GM19025 (cell line): Measurements from ENCODE around the gene SUGP1.

Experiments used
- ATAC-seq: cut with Tn5 transposase; IDR thresholded peaks from one replicate; pipeline ENCODE4 v1.9.1; 2021; ENCODE audit warnings: mild to moderate bottlenecking, low read depth, moderate library complexity; ENCODE audit not compliant: unreplicated experiment

SUGP1 gene

DNA sequence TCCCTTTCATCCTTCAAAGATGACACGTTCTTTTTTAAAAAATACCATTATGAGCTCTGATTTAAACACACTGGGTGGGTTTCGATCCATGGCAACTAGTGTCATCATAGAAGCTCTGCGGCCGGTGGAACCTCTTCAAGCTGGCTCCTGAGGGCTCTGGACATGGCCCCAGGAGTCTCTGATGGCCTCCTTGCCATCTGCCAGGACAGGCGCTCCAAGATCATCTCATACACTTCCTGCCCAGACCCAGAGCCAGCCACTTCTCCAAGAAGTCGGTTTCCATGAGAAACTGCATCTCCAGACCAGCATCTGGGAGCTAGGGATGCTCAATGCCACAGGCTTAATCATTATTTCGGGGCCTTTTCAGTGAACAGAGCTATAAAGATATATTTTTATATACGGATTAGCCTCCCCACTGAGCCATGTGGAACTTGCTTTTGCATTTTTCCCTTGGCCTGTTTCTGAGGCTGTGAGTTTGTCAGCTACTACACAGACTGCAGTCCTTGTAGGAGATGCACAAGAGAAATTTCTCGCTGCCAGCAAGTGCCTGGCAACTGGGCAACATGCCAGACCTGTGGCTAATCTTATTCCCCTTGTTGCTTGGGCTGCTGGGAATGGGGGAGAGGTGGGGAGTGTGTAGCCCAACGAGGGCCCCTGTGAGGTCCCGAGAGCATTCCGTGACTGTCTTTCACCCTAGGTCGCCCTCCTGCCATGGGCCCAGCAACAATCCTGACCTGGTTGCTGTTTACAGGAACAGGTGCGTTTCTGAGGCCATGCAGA lies 15.9 kb downstream of the SUGP1 start:
- no peak for ATAC-seq

GRCh38 chr19:19303411-19303810 lies 16.9 kb downstream of the SUGP1 start:
- no peak for ATAC-seq

DNA sequence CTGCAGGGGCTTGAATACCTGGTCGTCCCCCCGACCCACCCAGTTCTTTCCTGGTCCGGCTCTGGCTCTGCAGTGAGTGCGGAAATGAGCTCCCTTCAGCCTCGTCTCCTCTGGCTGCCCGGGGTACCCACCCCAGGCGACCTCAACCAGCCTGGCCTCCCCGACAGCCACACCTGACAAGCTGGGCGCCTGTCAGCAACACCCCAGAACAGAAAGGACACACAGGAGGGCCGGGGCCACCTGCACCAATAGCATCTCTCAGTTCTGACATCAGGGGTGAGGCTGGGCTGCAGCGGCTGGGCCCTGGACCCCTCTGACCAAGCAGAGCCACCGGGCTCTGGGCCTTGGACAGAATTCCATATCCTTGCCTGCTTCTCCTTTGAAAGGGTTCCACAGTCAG lies 19.7 kb downstream of the SUGP1 start:
- no peak for ATAC-seq

DNA sequence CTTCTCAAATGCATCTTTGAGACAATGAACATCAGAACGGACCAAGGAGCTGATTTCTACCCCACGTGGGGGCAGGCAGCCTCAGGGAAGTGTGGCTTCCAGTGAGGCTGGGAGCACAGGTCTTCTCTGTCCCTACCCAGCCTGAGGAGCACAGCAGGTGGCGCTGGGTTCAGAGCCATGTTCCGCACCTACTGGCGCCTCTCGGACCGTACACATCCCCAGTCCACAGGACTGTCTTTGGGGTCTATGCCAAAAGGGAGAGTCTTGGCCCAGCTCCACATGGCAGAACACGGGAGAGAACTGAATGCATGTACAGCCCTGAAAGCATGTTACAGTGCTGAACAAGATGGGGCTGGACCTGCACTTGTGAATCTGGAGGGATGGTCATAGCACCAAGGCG lies 22.6 kb downstream of the SUGP1 start:
- no peak for ATAC-seq

- no peak for ATAC-seq
These were observed 23.2 kb downstream of the SUGP1 start for GRCh38 chr19:19296953-19297689.

DNA sequence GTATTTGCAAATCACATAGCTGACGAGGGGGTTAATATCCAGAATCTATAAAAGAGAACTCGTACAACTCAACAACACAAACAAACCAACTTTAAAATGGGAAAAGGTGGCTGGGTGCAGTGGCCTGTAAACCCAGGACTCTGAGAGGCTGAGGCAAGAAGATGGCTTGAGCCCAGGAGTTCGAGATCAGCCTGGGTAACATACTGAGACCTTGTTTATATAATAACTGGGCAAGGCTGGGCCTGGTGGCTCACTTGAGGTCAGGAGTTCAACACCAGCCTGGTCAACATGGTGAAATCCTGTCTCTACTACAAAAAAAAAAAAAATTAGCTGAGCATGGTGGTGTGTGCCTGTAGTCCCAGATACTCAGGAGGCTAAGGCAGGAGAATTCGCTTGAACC lies 25.4 kb downstream of the SUGP1 start:
- no peak for ATAC-seq

DNA sequence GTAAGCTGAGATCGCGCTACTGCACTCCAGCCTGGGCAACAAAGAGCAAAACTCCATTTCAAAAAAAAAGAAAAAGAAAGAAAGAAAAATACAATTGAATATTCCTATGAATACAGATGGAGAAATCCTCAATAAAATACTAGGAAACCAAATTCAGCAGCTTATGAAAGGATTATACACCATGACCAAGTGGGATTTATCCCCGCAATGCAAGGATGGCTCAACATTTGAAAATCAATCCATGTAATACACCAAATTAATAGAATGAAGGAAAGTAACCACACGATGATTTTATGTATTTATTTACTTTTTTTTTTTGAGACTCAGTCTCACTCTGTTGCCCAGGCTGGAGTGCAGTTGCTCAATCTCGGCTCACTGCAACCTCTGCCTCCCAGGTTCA lies 27.7 kb downstream of the SUGP1 start:
- no peak for ATAC-seq

DNA sequence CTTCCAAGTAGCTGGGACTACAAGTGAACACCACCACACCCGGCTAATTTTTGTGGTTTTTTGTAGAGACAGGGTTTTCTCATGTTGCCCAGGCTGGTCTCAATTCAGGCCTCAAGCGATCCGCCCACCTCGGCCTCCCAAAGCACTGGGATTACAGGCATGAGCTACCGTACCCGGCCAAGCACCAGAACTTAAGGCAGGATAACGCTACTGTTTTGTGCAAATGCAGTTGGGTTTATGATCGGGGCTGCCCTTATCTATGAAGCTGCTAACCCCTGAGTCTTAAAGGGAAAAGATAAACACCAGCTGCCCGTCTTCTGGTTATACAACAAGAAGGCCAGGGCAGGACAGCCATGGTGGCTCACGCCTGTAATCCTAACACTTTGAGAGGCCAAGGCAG lies 34.6 kb downstream of the SUGP1 start:
- no peak for ATAC-seq

GRCh38 chr19:19280561-19280960 lies 39.7 kb downstream of the SUGP1 start:
- no peak for ATAC-seq

GRCh38 chr19:19279853-19280252 lies 40.5 kb downstream of the SUGP1 start:
- ATAC-seq, result no peak

DNA sequence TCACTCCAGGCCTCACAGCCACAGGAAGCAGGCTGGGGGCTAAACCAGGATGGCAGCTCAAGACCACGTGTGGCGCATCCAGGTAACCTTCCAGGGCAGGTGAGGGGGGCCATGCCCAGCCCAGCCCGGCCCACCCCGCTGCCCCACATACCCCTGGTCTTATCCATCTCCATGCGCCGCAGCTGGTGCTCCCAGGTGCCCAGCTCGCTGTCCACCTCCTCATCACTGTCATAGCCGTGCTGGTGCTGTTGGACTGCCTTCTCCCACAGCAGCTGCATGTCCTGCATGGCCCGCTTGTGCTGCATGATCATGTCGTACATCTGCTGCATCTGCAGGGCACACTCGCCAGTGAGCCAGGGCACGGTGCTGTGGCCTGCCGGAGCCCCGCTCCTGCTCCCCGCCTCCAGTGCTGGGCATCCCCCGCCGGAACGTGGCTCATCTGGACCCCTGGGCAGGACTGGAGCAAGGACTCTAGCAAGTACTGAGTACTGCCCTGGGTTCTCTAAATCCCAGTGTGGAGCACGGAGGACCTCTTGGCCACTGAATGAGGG lies 41.2 kb downstream of the SUGP1 start:
- no peak for ATAC-seq

DNA sequence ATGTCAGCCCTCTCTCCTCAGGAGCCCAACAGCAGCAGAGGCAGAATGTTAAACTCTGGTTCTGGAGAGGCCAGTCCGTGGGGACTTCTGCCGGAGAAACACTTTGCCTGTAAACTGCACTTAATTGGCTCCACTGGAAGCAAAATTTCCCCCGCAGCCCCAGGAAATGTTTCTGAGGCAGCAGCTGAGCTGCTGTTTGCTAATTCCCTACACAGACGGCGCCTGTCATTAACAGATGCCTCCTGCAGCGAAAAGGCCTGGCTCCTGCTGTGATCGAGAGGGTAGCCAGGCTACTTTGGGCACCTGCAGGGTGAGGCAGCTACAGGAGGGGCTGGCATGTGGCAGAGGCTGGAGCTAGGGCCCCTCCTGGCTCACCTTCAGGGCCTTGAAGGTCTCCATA lies 42.0 kb downstream of the SUGP1 start:
- no peak for ATAC-seq

DNA sequence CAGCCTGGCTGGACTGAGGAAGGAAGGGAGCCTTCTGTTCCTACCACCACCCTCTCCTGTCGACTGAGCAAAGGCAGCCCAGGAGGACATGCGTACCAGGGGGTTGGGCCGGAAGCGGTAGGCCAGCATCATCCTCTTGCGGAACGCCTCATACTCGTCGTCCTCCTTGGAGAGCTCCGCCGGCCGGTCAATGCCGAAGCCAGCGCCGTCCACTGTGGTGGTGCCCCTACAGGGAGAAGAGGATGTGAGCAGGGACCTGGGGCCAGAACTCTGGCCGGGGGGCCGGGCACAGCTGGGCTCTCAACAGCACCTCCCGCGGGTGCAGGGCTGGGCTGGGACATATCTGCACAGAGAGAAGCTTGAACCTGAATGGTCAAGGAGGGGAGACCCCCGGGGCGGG lies 43.5 kb downstream of the SUGP1 start:
- ATAC-seq, result no peak

DNA sequence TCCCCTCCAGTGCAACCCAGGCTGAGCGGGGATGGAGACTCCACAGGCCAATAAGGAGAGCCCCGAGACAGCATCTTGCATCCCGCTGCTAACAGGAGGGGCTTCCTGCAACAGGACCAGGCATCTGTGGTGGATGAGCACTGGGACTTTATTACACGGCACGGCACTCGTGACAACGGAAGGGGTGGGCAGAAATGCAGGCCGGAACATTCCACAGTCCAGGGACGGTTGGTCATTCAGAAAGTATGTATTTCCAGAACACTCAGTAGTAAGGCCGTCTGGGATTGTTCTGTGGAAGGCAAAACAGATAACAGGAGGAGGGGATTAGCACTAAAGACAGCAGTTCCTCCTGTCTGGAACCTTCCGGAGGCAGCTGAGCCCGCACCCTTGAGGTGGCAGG lies 43.9 kb downstream of the SUGP1 start:
- ATAC-seq, result no peak

GRCh38 chr19:19274716-19275565 lies 45.4 kb downstream of the SUGP1 start:
- no peak for ATAC-seq

DNA sequence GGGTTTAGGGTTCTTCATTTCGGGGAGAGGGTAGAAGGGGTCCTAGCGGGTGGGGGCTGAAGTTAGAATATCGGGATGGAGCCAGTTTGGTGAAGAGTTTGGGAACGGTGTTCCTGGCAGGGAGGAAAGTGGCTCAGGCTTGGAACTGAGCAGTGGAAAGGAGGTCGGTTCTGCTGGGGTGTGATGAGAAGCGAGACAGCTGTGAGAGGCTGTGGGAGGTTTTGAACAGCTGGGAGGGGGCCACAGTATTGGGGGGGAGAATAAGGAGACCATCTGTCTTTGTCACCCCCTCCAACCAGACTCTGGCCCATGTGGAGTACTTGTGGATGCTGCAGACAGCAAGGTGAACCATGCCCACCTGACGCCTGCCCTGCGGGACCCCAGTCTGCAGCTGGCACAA lies 46.2 kb downstream of the SUGP1 start:
- ATAC-seq, result no peak

GRCh38 chr19:19271828-19272599 lies 48.3 kb downstream of the SUGP1 start:
- no peak for ATAC-seq

GRCh38 chr19:19270749-19271571 lies 49.3 kb downstream of the SUGP1 start:
- no peak for ATAC-seq

- no peak for ATAC-seq
These were observed 50.2 kb downstream of the SUGP1 start for GRCh38 chr19:19269952-19270694.
